SU-DHL-6 (cell line): ENCODE results near the gene SLC25A20.

Experiments
- H2AFZ ChIP-seq: fragments of 200-600 bp; sonication (generic); 2 replicates; pipeline ENCODE4 v1.6.1; 2014; ENCODE audit warnings: low read depth, mild to moderate bottlenecking, moderate library complexity, mixed read lengths, antibody characterized with exemption, low read length; ENCODE audit not compliant: severe bottlenecking
- H3F3A ChIP-seq: fragments of 200-600 bp; shearing (Covaris generic); 2 replicates; pipeline ENCODE4 v1.6.0; 2016; ENCODE audit warnings: antibody characterized with exemption, mild to moderate bottlenecking; ENCODE audit not compliant: insufficient read depth
- H3K27ac ChIP-seq: fragments of 200-600 bp; sonication (generic); 2 replicates; pipeline ENCODE4 v1.5.1; 2016; ENCODE audit warnings: low read depth, mild to moderate bottlenecking, low read length, moderate library complexity, mixed read lengths
- H3K27me3 ChIP-seq: fragments of 200-600 bp; sonication (generic), shearing (Covaris generic); 2 replicates; pipeline ENCODE4 v1.6.0; 2014; ENCODE audit warnings: mild to moderate bottlenecking, low read length
- H3K36me3 ChIP-seq: fragments of 200-600 bp; sonication (generic); 2 replicates; pipeline ENCODE4 v1.6.1; 2014; ENCODE audit warnings: mild to moderate bottlenecking, low read length, mixed read lengths
- H3K4me2 ChIP-seq: fragments of 300-600, 200-600 bp; shearing (Covaris generic), sonication (generic); 2 replicates; pipeline ENCODE4 v1.6.0; 2014; ENCODE audit warnings: low read length, low read depth, mild to moderate bottlenecking; ENCODE audit not compliant: poor library complexity, severe bottlenecking
- H3K4me3 ChIP-seq: fragments of 200-600 bp; sonication (generic); 2 replicates; pipeline ENCODE4 v1.5.1; 2014; ENCODE audit warnings: antibody characterized with exemption, low read length, mild to moderate bottlenecking, mixed read lengths; ENCODE audit not compliant: insufficient read depth, poor library complexity, severe bottlenecking
- H3K79me2 ChIP-seq: fragments of 200-600 bp; sonication (generic); 2 replicates; pipeline ENCODE4 v1.6.1; 2014; ENCODE audit warnings: mild to moderate bottlenecking, low read length, moderate library complexity; ENCODE audit not compliant: insufficient read depth
- H3K9ac ChIP-seq: fragments of 200-600 bp; sonication (generic); 2 replicates; pipeline ENCODE4 v1.7.0; 2014; ENCODE audit warnings: mild to moderate bottlenecking, low read length
- H3K9me2 ChIP-seq: fragments of 200-600 bp; sonication (generic); replicated peaks from 2 replicates; pipeline ENCODE4 v1.6.1; 2014; ENCODE audit warnings: low read length; ENCODE audit not compliant: insufficient read depth
- H3K9me3 ChIP-seq: fragments of 200-600 bp; sonication (generic); 2 replicates; pipeline ENCODE4 v1.6.1; 2014; ENCODE audit warnings: low read length, mixed read lengths; ENCODE audit not compliant: insufficient read depth
- H4K20me1 ChIP-seq: fragments of 200-600 bp; sonication (generic); 2 replicates; pipeline ENCODE4 v1.6.1; 2014; ENCODE audit warnings: low read depth, mild to moderate bottlenecking, antibody characterized with exemption, low read length, moderate library complexity, mixed read lengths
- CTCF ChIP-seq: fragments of 200-600 bp; sonication (generic); IDR thresholded peaks from one replicate; pipeline ENCODE4 v1.5.1; 2017; ENCODE audit warnings: antibody characterized with exemption, mild to moderate bottlenecking, low read length, moderate library complexity; ENCODE audit not compliant: insufficient read depth, poor library complexity, severe bottlenecking
- EZH2phosphoT487 ChIP-seq: fragments of 200-600 bp; sonication (generic), shearing (Covaris generic); conservative IDR thresholded peaks from 2 replicates; pipeline ENCODE4 v1.6.1; 2018; ENCODE audit warnings: mild to moderate bottlenecking, antibody characterized with exemption, low read length, moderate library complexity, mixed read lengths

Gene SLC25A20

GRCh38 chr3:48938689-48939088 is 40.0 kb upstream of the SLC25A20 start:
- H3K36me3 ChIP-seq: peaks cover 13% of the 10 kb centered on the region
- no peaks in the 10 kb centered on the region for H3F3A ChIP-seq

GRCh38 chr3:48938156-48938555 is 39.5 kb upstream of the SLC25A20 start:
- peaks cover 13% of the 10 kb centered on the region for H3K36me3 ChIP-seq
- no peak overlapping the region for H3K27ac ChIP-seq

More at GRCh38 chr3:48938689-48939088, 40.0 kb upstream of the SLC25A20 start:
- Histone ChIP-seq H3K9me3 (no peaks in the 10 kb centered on the region), H3K4me2 (no peak overlapping the region), H3K27ac (no peak overlapping the region), H3K27me3 (no peaks in the 10 kb centered on the region), H3K9ac (no peak overlapping the region), H3K4me3 (no peak overlapping the region), H3K79me2 (peaks cover 65% of the 10 kb centered on the region), H4K20me1 (peaks cover 12% of the 10 kb centered on the region), H2AFZ (no peak overlapping the region), H3K9me2 (no peaks in the 10 kb centered on the region)
- TF ChIP-seq EZH2phosphoT487 (no peak), CTCF (no peak)

GRCh38 chr3:48935530-48935929 is 36.8 kb upstream of the SLC25A20 start:
- H3K27me3 ChIP-seq: no peaks in the 10 kb centered on the region
- no peak overlapping the region for H2AFZ ChIP-seq
- H3F3A ChIP-seq: no peaks in the 10 kb centered on the region
- peaks cover 81% of the 10 kb centered on the region for H3K79me2 ChIP-seq
- H3K4me2 ChIP-seq: no peak overlapping the region
- no peaks in the 10 kb centered on the region for H3K9me2 ChIP-seq
- H3K27ac ChIP-seq: no peak overlapping the region
- no peak overlapping the region for H3K4me3 ChIP-seq
- peaks cover 19% of the 10 kb centered on the region for H3K36me3 ChIP-seq
- TF ChIP-seq EZH2phosphoT487 (no peak), CTCF (no peak)
- H3K9me3 ChIP-seq: no peaks in the 10 kb centered on the region
- H3K9ac ChIP-seq: no peak overlapping the region
- peaks cover 22% of the 10 kb centered on the region for H4K20me1 ChIP-seq

More at GRCh38 chr3:48938156-48938555, 39.5 kb upstream of the SLC25A20 start:
- no peak overlapping the region for H2AFZ ChIP-seq
- no peaks in the 10 kb centered on the region for H3K9me2 ChIP-seq
- H4K20me1 ChIP-seq: peaks cover 12% of the 10 kb centered on the region
- H3K4me2 ChIP-seq: no peak overlapping the region
- no peak overlapping the region for H3K9ac ChIP-seq
- no peaks in the 10 kb centered on the region for H3K9me3 ChIP-seq
- TF ChIP-seq EZH2phosphoT487: no peak
- no peak for TF ChIP-seq CTCF
- no peak overlapping the region for H3K4me3 ChIP-seq
- H3F3A ChIP-seq: no peaks in the 10 kb centered on the region
- H3K27me3 ChIP-seq: no peaks in the 10 kb centered on the region
- peaks cover 65% of the 10 kb centered on the region for H3K79me2 ChIP-seq
